Ectodermal cell (in vitro differentiated cells): ENCODE results near the gene XRCC5.

ENCODE experiments used
- H3K27ac ChIP-seq: 2 replicates; pipeline ENCODE4 v1.7.0; 2013; ENCODE audit warnings: mild to moderate bottlenecking, low read depth, low read length; ENCODE audit not compliant: insufficient read depth, poor library complexity, severe bottlenecking
- H3K27me3 ChIP-seq: 2 replicates; pipeline ENCODE4 v1.7.0; 2013; ENCODE audit warnings: mild to moderate bottlenecking, low read length; ENCODE audit not compliant: insufficient read depth, control insufficient read depth, poor library complexity, severe bottlenecking
- H3K36me3 ChIP-seq: one replicate; pipeline ENCODE4 v1.7.0; 2013; ENCODE audit warnings: low read length; ENCODE audit not compliant: control insufficient read depth, insufficient read depth
- H3K4me1 ChIP-seq: one replicate; pipeline ENCODE4 v1.7.0; 2013; ENCODE audit warnings: low read length; ENCODE audit not compliant: control insufficient read depth, insufficient read depth
- H3K4me3 ChIP-seq: 2 replicates; pipeline ENCODE4 v1.7.0; 2013; ENCODE audit warnings: low read depth, low read length, control low read depth; ENCODE audit not compliant: insufficient read depth
- H3K9me3 ChIP-seq: 2 replicates; pipeline ENCODE4 v1.7.0; 2013; ENCODE audit warnings: mild to moderate bottlenecking, low read length, moderate library complexity; ENCODE audit not compliant: control insufficient read depth
- WGBS, 2 experiments: methylation state at CpG; one replicate each; pipeline ENCODE4 v1.1.7; 2013; ENCODE audit warnings: missing lambda C conversion rate in 2 of 2; 5-methylcytosine and 5-hydroxymethylcytosine counted together

Gene XRCC5

DNA sequence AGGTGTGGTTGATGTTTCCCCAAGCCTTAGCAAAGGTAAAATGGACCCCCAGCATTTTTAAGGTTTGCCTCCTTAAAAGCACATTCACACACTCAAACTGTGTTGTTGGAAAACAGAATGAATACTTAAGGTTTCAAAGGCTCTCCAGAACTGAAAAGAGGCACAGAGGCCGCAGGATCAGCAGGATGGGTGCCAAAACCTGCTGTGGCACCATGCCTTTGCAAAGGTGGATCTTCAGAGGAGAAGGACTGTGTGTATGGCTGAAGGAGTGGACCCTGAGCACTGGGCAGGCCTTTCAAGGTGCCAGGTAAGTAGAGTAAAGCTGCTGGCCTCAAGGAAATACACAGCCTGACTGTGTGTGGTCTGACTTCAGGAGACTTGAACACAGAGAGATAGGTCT, 127.3 kb downstream of the XRCC5 start:
- 0% methylated on average over 1 of the region's 1 CpG for WGBS, 2 experiments
- Histone ChIP-seq H3K36me3 (no peaks in the 10 kb centered on the region), H3K27me3 (no peaks in the 10 kb centered on the region), H3K4me1 (no peaks in the 10 kb centered on the region), H3K9me3 (no peaks in the 10 kb centered on the region), H3K4me3 (no peak overlapping the region), H3K27ac (no peak overlapping the region)

DNA sequence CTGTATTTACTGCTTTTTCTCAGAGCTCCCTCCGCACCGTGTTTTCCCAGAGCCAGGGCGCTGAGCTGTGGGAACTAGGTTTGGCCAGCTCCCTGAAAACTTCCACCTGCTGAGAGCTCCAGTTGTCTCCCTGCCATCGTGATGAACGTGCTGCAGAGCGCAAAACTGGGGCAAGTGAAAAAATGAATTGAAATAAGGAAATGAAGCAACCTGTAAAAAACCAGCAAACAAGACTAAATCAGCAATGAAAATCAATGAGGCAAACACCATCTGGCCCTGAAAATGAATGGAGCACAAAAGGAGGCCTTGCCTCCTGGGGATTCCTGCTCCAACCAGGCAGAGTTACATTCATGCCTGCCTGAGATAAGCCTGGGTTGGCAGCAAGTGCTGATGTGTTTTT, 133.2 kb downstream of the XRCC5 start:
- H3K27me3 ChIP-seq: no peaks in the 10 kb centered on the region
- 43 to 51% methylated on average over 6 of the region's 6 CpGs for WGBS, 2 experiments
- H3K4me3 ChIP-seq: no peak overlapping the region
- peaks cover 14% of the 10 kb centered on the region for H3K4me1 ChIP-seq
- H3K27ac ChIP-seq: no peak overlapping the region
- no peaks in the 10 kb centered on the region for H3K36me3 ChIP-seq
- no peaks in the 10 kb centered on the region for H3K9me3 ChIP-seq

DNA sequence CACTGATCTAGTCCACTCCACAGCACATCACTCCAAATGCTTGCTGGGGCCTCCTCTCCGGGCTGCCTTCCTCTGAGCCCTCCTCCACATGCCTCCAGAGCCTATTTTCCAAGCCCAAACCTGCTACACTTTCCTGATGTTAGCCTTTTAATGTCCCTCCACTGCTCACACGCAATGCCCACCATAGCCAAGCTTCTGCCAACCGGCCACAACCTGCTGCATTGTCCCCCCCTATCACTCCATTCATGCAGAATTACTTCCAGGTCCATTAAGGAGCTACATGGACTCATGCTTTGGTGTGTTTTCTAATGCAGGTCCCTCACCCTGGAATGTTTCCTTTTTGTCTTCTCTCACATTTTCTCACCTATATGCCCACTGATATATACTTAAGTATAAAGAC, 133.9 kb downstream of the XRCC5 start:
- no peaks in the 10 kb centered on the region for H3K9me3 ChIP-seq
- H3K4me1 ChIP-seq: peaks cover 14% of the 10 kb centered on the region
- H3K27ac ChIP-seq: no peak overlapping the region
- no peaks in the 10 kb centered on the region for H3K36me3 ChIP-seq
- H3K4me3 ChIP-seq: no peak overlapping the region
- no peaks in the 10 kb centered on the region for H3K27me3 ChIP-seq
- WGBS, 2 experiments: 86 to 91% methylated on average over 3 of the region's 3 CpGs

DNA sequence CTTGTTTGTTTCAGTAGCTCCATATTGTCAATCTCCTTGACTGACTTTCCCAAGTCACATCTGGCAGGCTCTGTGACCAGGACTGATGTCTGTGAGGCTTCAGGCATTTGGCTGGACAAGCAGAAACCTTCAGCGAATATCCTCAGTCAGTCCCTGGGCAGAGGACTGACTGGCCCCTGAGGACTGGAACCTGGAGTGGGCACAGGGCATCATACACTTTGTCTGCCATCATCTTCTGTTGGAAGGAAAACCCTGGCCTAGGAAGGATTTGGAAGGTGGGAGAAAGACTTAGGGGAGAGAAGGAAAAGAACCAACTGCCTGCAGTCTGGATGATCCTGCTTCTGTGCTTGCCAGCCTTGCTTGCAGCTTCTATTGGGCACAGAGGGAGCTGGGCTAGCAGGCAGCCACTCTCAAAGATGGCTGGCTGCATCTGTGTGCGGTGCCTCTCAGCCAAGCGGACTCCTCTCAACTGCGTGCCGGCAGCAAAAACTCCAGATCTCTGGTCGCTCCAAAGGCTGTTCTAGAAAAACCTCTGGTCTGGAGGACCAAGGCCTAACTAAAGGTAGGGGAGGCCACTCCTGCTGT, 136.3 kb downstream of the XRCC5 start:
- H3K4me3 ChIP-seq: no peak overlapping the region
- no peaks in the 10 kb centered on the region for H3K27me3 ChIP-seq
- no peaks in the 10 kb centered on the region for H3K36me3 ChIP-seq
- H3K9me3 ChIP-seq: no peaks in the 10 kb centered on the region
- H3K27ac ChIP-seq: no peak overlapping the region
- peaks cover 14% of the 10 kb centered on the region for H3K4me1 ChIP-seq
- 79 to 80% methylated on average over 6 of the region's 6 CpGs for WGBS, 2 experiments

DNA sequence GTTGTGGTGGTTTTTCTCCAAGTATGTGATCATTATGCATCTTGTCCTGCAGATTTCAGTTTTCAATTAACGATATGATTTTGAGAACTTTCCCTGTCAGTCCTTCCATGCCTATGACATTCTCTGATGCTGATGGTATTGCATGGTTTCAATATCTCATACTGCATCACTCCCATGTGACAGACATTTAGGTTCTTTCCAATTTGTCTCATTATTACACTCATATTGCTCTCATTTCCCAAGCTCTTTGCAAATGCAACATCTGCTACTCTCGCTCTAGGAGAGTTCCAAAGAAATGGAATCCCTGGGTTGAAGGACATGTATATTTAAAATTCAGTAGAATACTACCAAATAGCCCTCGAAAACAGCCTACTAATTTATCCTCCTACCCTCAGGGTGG, 137.6 kb downstream of the XRCC5 start:
- no peaks in the 10 kb centered on the region for H3K9me3 ChIP-seq
- WGBS, 2 experiments: 97 to 100% methylated on average over 1 to 3 of the region's 3 CpGs
- no peaks in the 10 kb centered on the region for H3K27me3 ChIP-seq
- H3K4me1 ChIP-seq: peaks cover 14% of the 10 kb centered on the region
- no peak overlapping the region for H3K27ac ChIP-seq
- H3K36me3 ChIP-seq: no peaks in the 10 kb centered on the region
- H3K4me3 ChIP-seq: no peak overlapping the region
